SU-DHL-6 (cell line): ENCODE data around the gene PACS2.

Experiments
- H2AFZ ChIP-seq: fragments of 200-600 bp; sonication (generic); 2 replicates; pipeline ENCODE4 v1.6.1; 2014; ENCODE audit warnings: low read depth, mild to moderate bottlenecking, moderate library complexity, mixed read lengths, antibody characterized with exemption, low read length; ENCODE audit not compliant: severe bottlenecking
- H3F3A ChIP-seq: fragments of 200-600 bp; shearing (Covaris generic); 2 replicates; pipeline ENCODE4 v1.6.0; 2016; ENCODE audit warnings: antibody characterized with exemption, mild to moderate bottlenecking; ENCODE audit not compliant: insufficient read depth
- H3K27ac ChIP-seq: fragments of 200-600 bp; sonication (generic); 2 replicates; pipeline ENCODE4 v1.5.1; 2016; ENCODE audit warnings: low read depth, mild to moderate bottlenecking, low read length, moderate library complexity, mixed read lengths
- H3K27me3 ChIP-seq: fragments of 200-600 bp; sonication (generic), shearing (Covaris generic); 2 replicates; pipeline ENCODE4 v1.6.0; 2014; ENCODE audit warnings: mild to moderate bottlenecking, low read length
- H3K36me3 ChIP-seq: fragments of 200-600 bp; sonication (generic); 2 replicates; pipeline ENCODE4 v1.6.1; 2014; ENCODE audit warnings: mild to moderate bottlenecking, low read length, mixed read lengths
- H3K4me2 ChIP-seq: fragments of 300-600, 200-600 bp; shearing (Covaris generic), sonication (generic); 2 replicates; pipeline ENCODE4 v1.6.0; 2014; ENCODE audit warnings: low read length, low read depth, mild to moderate bottlenecking; ENCODE audit not compliant: poor library complexity, severe bottlenecking
- H3K4me3 ChIP-seq: fragments of 200-600 bp; sonication (generic); 2 replicates; pipeline ENCODE4 v1.5.1; 2014; ENCODE audit warnings: antibody characterized with exemption, low read length, mild to moderate bottlenecking, mixed read lengths; ENCODE audit not compliant: insufficient read depth, poor library complexity, severe bottlenecking
- H3K79me2 ChIP-seq: fragments of 200-600 bp; sonication (generic); 2 replicates; pipeline ENCODE4 v1.6.1; 2014; ENCODE audit warnings: mild to moderate bottlenecking, low read length, moderate library complexity; ENCODE audit not compliant: insufficient read depth
- H3K9ac ChIP-seq: fragments of 200-600 bp; sonication (generic); 2 replicates; pipeline ENCODE4 v1.7.0; 2014; ENCODE audit warnings: mild to moderate bottlenecking, low read length
- H3K9me2 ChIP-seq: fragments of 200-600 bp; sonication (generic); replicated peaks from 2 replicates; pipeline ENCODE4 v1.6.1; 2014; ENCODE audit warnings: low read length; ENCODE audit not compliant: insufficient read depth
- H3K9me3 ChIP-seq: fragments of 200-600 bp; sonication (generic); 2 replicates; pipeline ENCODE4 v1.6.1; 2014; ENCODE audit warnings: low read length, mixed read lengths; ENCODE audit not compliant: insufficient read depth
- H4K20me1 ChIP-seq: fragments of 200-600 bp; sonication (generic); 2 replicates; pipeline ENCODE4 v1.6.1; 2014; ENCODE audit warnings: low read depth, mild to moderate bottlenecking, antibody characterized with exemption, low read length, moderate library complexity, mixed read lengths
- CTCF ChIP-seq: fragments of 200-600 bp; sonication (generic); IDR thresholded peaks from one replicate; pipeline ENCODE4 v1.5.1; 2017; ENCODE audit warnings: antibody characterized with exemption, mild to moderate bottlenecking, low read length, moderate library complexity; ENCODE audit not compliant: insufficient read depth, poor library complexity, severe bottlenecking
- EZH2phosphoT487 ChIP-seq: fragments of 200-600 bp; sonication (generic), shearing (Covaris generic); conservative IDR thresholded peaks from 2 replicates; pipeline ENCODE4 v1.6.1; 2018; ENCODE audit warnings: mild to moderate bottlenecking, antibody characterized with exemption, low read length, moderate library complexity, mixed read lengths

PACS2 gene

DNA sequence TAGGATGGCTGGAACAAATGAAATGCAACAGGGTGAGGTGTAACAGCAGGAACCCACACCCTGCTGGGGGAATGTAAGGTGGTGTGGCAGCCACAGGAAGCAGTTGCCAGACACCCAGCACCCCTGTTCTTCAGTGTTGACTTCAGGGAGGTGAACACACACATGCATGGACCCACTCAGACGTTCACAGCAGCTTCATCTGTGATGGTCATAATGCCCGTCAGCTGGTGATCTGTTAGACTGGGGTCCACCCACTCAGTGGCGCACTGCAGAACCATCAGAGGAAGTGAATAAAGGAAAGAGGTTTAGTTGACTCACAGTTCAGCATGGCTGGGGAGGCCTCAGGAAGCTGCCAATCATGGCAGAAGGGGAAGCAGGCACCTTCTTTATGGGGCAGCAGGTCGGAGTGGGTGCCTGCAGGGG is 61.1 kb downstream of the PACS2 start:
- no peaks in the 10 kb centered on the region for H3F3A ChIP-seq
- TF ChIP-seq EZH2phosphoT487 = no peak
- no peak for TF ChIP-seq CTCF
- no peak overlapping the region for H3K9ac ChIP-seq
- no peak overlapping the region for H2AFZ ChIP-seq
- no peaks in the 10 kb centered on the region for H3K9me2 ChIP-seq
- no peak overlapping the region for H3K4me3 ChIP-seq
- no peaks in the 10 kb centered on the region for H3K36me3 ChIP-seq
- no peak overlapping the region for H3K27ac ChIP-seq
- H3K79me2 ChIP-seq = no peaks in the 10 kb centered on the region
- H3K4me2 ChIP-seq = no peak overlapping the region
- H4K20me1 ChIP-seq = no peaks in the 10 kb centered on the region
- no peaks in the 10 kb centered on the region for H3K9me3 ChIP-seq
- no peaks in the 10 kb centered on the region for H3K27me3 ChIP-seq

DNA sequence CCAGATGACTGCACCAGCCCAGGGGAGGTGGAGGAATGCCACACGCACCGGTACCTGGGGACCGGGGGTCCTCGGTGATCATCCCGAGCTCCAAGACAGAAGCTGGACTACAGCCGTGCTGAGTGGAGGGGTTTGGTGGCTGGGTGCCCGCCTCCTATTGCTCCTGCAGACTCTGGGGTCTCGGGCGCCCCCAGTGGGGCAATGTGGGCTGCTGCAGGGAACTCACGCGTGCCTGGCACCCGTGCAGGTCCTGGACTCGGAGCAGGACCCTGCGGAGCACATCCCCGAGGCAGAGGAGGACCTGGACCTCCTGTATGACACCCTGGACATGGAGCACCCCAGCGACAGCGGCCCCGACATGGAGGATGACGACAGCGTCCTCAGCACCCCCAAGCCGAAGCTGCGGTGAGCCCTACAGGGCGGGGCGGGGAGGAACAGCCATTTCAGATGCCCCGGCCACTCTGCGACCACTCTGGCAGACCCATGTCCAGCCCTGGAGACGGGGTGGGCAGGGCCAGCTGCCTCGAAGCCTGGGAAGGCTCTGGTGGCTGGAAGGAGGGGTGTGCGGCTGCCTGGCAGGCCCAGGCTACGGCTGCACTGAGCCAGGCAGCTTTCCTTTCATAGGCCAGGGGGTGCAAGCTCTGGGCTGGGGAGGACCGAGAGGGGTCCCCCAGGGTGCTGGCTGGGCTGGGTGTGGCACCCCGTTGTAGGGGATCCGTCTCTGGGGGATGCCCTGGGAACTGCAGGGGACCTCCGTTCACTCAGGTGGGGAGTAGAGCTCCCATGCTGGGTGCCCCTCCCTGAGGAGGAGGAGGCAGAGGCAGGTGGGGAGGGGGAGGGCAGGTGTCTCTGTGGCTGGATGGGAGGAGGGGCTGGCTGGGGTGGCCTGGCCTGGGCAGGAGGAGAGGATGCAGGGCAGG is 62.2 kb downstream of the PACS2 start:
- H3K9ac ChIP-seq = no peak overlapping the region
- H3K27me3 ChIP-seq = no peaks in the 10 kb centered on the region
- H3K27ac ChIP-seq = no peak overlapping the region
- H3K36me3 ChIP-seq = no peaks in the 10 kb centered on the region
- H3F3A ChIP-seq = no peaks in the 10 kb centered on the region
- no peak overlapping the region for H3K4me2 ChIP-seq
- H4K20me1 ChIP-seq = no peaks in the 10 kb centered on the region
- H3K9me2 ChIP-seq = no peaks in the 10 kb centered on the region
- H3K79me2 ChIP-seq = no peaks in the 10 kb centered on the region
- no peak overlapping the region for H2AFZ ChIP-seq
- H3K4me3 ChIP-seq = no peak overlapping the region
- TF ChIP-seq CTCF = peak; percentile 40
- no peak for TF ChIP-seq EZH2phosphoT487
- H3K9me3 ChIP-seq = no peaks in the 10 kb centered on the region

DNA sequence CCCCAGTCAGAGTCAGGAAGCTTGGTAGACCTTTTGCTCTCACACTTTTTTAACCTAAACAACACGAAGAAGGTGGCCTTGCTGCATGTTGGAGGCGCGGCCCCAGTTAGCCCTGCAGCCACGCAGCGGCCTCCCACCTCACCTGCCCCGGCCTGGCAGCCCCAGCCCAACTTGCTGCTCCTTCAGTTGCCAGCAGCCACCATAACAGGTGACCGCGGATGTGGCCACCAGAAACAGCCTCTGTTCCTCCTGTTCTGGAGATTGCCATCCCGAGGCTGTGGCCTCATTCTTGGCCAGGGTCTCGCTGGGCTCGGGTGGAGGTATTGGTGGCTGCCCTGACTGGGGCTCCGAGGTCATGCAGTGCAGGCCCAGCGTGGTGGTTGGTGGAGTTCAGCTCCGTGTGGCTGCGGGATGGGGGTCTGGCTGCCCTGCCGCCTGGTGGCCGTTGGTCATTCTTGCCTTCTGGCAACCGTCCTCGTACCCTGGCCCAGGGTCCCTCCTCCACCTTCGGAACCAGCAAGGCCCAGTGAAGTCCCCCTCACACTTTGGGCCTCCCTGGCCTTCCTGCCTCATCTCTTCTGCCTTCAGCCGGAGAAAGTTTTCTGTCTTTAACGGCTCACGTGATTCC is 63.1 kb downstream of the PACS2 start:
- no peaks in the 10 kb centered on the region for H3F3A ChIP-seq
- H4K20me1 ChIP-seq = no peaks in the 10 kb centered on the region
- no peak overlapping the region for H3K27ac ChIP-seq
- H3K9me3 ChIP-seq = no peaks in the 10 kb centered on the region
- no peak overlapping the region for H3K4me2 ChIP-seq
- no peak overlapping the region for H3K4me3 ChIP-seq
- TF ChIP-seq CTCF = no peak
- TF ChIP-seq EZH2phosphoT487 = no peak
- H3K79me2 ChIP-seq = no peaks in the 10 kb centered on the region
- no peaks in the 10 kb centered on the region for H3K36me3 ChIP-seq
- H3K27me3 ChIP-seq = no peaks in the 10 kb centered on the region
- no peak overlapping the region for H3K9ac ChIP-seq
- no peak overlapping the region for H2AFZ ChIP-seq
- no peaks in the 10 kb centered on the region for H3K9me2 ChIP-seq
